GM10248 (cell line): ENCODE measurements around the gene SPDYE6.
A peak's percentile ranks its signal among the peaks of the same experiment; 100 is the strongest.
"Not testable (repeated sequence)": the region's sequence is repeated elsewhere in the genome, so short reads cannot be mapped to it uniquely, and the experiment has no call there.

Experiments used
- CTCF ChIA-PET: fragments of 300-600 bp; sonication (Branson Sonifier 250); formaldehyde crosslinking; extraction: SDS; loops from one replicate; lab custom pipeline; 2021; ENCODE audit warnings: antibody characterized with exemption; lab: Yijun Ruan, JAX
- POLR2A ChIA-PET: fragments of 350-650 bp; sonication (Branson Sonifier 250); formaldehyde crosslinking; extraction: SDS; loops from one replicate; lab custom pipeline; 2020; ENCODE audit warnings: antibody characterized with exemption; lab: Yijun Ruan, JAX
- DNase-seq: peaks from one replicate; pipeline ENCODE4 v3.0.0; 2012; ENCODE audit errors: extremely low spot score
- TF ChIP-seq, protein P1 (sequence below): IDR thresholded peaks from 2 replicates; pipeline ENCODE4 v1.5.1; 2012; ENCODE audit warnings: mild to moderate bottlenecking, low read depth; ENCODE audit errors: extremely low read depth, missing control alignments, control extremely low read depth

SPDYE6 gene

GRCh38 chr7:102387064-102387463 lies 30.8 kb upstream of the SPDYE6 start:
- DNase-seq, result no peak
- TF ChIP-seq, protein P1, sequence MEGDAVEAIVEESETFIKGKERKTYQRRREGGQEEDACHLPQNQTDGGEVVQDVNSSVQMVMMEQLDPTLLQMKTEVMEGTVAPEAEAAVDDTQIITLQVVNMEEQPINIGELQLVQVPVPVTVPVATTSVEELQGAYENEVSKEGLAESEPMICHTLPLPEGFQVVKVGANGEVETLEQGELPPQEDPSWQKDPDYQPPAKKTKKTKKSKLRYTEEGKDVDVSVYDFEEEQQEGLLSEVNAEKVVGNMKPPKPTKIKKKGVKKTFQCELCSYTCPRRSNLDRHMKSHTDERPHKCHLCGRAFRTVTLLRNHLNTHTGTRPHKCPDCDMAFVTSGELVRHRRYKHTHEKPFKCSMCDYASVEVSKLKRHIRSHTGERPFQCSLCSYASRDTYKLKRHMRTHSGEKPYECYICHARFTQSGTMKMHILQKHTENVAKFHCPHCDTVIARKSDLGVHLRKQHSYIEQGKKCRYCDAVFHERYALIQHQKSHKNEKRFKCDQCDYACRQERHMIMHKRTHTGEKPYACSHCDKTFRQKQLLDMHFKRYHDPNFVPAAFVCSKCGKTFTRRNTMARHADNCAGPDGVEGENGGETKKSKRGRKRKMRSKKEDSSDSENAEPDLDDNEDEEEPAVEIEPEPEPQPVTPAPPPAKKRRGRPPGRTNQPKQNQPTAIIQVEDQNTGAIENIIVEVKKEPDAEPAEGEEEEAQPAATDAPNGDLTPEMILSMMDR, result no peak
- CTCF ChIA-PET, result interaction anchor here (1.5 to 6.3 kb wide), 2 partner anchors 108 to 844 kb away, joined by 3 to 46 read pairs; no protein-coding TSS in a partner anchor
- POLR2A ChIA-PET, result no interaction called here

GRCh38 chr7:102381696-102382425 lies 25.6 kb upstream of the SPDYE6 start:
- DNase-seq, POLR2A ChIA-PET: not testable (repeated sequence)
- CTCF ChIA-PET, result interaction anchor here (1.4 kb wide), 1 partner anchor 8 kb away, joined by 3 read pairs; no protein-coding TSS in a partner anchor

- CTCF ChIA-PET, result interaction anchor here (1.4 kb wide), 1 partner anchor 9 kb away, joined by 3 read pairs; no protein-coding TSS in a partner anchor
- not testable (repeated sequence) for DNase-seq
- POLR2A ChIA-PET, result interaction anchor here (0.6 to 0.7 kb wide), 2 partner anchors 72 to 450 kb away, joined by 4 to 6 read pairs; no protein-coding TSS in a partner anchor
These were observed 24.6 kb upstream of the SPDYE6 start for GRCh38 chr7:102380837-102381236.

DNA sequence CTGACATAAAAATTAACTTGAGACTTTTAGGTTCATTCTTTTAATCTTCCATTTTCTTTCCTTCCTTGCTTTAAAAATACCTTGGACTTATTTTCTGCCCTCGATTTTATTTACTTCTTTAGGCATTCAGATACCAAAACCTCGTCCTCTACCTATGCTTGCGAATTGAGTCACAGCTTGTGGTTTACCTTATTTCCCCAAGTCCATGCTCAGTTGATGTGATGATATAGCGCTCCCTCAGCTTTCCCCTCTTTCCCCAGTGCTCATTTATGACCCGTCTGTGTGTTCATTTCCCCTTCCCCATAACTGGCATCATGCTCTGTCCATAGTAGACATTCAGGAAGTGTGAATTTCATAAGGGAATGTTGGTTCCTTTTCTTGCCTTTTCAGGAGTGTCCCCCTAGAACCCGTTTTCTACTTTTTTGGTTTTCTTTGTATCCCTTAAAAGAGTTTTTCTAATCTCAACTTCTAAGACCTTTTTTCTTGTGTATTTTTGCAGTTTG lies 20.8 kb upstream of the SPDYE6 start:
- no peak for DNase-seq
- TF ChIP-seq, protein P1, result no peak
- CTCF ChIA-PET, result no interaction called here
- POLR2A ChIA-PET, result no interaction called here

DNA sequence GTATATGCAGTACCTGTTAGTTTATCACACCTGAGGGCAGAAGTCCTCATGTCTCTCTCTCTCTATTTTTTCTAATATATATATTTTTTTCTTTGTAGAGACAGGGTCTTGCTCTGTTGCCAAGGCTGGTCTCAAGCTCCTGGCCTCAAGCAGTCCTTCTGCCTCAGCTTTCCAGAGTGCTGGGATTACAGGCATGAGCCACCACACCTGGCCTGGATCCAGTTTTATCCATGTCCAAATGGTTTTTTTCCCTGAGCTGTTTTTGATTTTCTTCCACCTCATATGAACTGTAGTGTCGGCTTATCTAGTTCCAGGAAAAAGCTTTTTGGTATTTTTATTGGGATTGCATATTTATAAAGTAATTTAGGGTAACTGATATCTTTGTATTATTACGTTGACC lies 16.6 kb upstream of the SPDYE6 start:
- CTCF ChIA-PET, DNase-seq, POLR2A ChIA-PET: not testable (repeated sequence)

DNA sequence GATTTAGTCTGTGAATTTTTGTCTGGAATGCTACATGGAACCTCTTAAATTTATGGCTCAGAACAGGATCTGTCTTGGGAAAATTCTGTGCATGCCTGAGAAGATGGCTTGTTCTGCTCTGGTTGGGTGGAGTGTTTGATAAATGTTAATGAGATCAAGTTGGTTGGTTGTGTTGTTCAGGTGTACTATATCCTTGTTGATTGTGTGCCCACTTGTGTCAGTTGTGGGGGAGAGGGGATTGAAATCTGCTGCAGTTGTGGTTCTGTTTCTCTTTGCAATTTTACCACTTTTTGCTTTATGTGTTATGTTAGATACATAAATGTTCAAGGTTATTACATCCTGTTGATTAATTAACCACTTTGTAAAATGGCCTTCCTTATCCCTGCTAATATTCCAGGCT lies 13.8 kb upstream of the SPDYE6 start:
- DNase-seq, POLR2A ChIA-PET, CTCF ChIA-PET: not testable (repeated sequence)

DNA sequence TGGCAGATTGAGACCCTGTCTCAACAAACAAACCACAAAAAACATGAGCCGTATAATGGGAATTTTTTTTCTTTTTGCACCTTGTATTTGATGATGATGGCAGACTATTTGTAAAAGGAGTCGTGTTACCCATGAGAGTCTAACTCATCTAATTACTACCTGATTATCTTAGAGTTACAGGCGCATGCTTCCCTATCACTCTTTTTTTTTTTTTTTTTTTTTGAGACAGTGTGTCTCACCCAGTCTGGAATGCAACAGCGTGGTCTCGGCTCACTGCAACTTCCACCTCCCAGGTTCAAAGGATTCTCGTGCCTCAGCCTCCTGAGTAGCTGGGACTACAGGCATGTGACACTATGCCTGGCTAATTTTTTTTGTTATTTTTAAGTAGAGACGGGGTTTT lies 9.1 kb upstream of the SPDYE6 start:
- DNase-seq, POLR2A ChIA-PET, CTCF ChIA-PET: not testable (repeated sequence)

- POLR2A ChIA-PET, DNase-seq: not testable (repeated sequence)
These were observed 8.2 kb upstream of the SPDYE6 start for GRCh38 chr7:102364394-102364886.

GRCh38 chr7:102363549-102364393 lies 7.5 kb upstream of the SPDYE6 start:
- ChIA-PET POLR2A (interaction anchor here (0.6 to 1.0 kb wide), 3 partner anchors 24 to 1475 kb away, joined by 3 to 4 read pairs (median 3); no protein-coding TSS in a partner anchor), CTCF (interaction anchor here (1.0 to 1.6 kb wide), 3 partner anchors 40 to 84 kb away, joined by 3 to 6 read pairs (median 3); no protein-coding TSS in a partner anchor)

More at GRCh38 chr7:102364394-102364886, 8.2 kb upstream of the SPDYE6 start:
- CTCF ChIA-PET, result not testable (repeated sequence)

GRCh38 chr7:102346983-102347382 lies 9.3 kb downstream of the SPDYE6 start:
- POLR2A ChIA-PET, CTCF ChIA-PET, DNase-seq: not testable (repeated sequence)

More at GRCh38 chr7:102363549-102364393, 7.5 kb upstream of the SPDYE6 start:
- DNase-seq, result peak; percentile 81

DNA sequence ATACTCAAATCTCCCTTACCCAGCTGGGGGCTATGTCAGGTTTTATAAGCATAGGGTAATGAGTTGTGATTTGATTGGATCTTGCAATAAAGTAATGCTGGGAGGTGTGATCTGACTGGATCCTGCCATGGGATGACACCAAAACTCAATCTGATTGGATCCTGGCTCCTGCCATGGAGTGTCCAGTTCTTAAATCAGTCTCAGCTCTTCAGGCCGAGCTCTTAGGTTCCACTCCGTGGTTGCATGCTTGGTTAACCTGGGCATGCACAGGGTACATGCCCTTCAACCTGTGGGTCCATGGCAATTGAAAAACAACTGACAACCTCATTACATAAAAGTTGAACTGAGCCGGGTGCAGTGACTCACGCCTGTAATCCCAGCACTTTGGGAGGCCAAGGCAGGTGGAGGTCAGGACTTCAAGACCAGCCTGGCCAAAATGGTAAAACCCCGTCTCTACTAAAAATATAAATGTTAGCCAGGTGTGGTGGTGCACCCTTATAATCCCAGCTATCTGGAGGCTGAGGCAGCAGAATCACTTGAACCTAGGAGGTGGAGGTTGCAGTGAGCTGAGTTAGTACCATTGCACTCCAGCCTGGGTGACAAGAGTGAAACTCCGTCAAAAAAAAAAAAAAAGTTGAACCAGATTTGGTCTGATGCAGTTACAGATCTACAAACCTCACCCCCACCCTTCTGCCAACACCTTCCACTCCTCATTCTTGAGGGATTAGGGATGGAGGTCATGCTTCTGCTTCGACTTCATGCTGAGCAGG lies 15.5 kb downstream of the SPDYE6 start:
- CTCF ChIA-PET, POLR2A ChIA-PET, DNase-seq: not testable (repeated sequence)

DNA sequence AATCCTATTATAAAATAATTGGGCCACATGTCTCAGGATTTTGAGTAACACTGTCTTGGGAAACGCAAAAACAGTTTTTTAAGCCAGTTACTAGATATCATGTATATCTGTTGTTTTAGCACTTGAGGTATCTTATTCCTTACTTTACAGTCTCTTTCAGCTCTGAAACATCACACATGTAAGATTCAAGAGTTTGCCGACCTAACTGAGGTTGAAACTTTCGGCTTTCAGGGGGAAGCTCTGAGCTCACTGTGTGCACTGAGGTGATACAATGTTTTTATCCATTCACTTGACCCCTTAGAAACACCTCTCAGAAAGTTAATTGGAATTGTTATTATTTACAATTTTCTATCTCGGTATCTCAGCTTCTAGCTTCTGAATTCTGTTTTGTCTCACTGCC lies 18.8 kb downstream of the SPDYE6 start:
- CTCF ChIA-PET, DNase-seq: not testable (repeated sequence)
- POLR2A ChIA-PET, result interaction anchor here (0.6 kb wide), 1 partner anchor 16 kb away, joined by 3 read pairs; no protein-coding TSS in a partner anchor

- POLR2A ChIA-PET, result interaction anchor here (0.6 kb wide), 1 partner anchor 16 kb away, joined by 3 read pairs; no protein-coding TSS in a partner anchor
- CTCF ChIA-PET, DNase-seq: not testable (repeated sequence)
These were observed 19.2 kb downstream of the SPDYE6 start for GRCh38 chr7:102337002-102337401.

GRCh38 chr7:102335574-102335973 lies 20.7 kb downstream of the SPDYE6 start:
- DNase-seq, POLR2A ChIA-PET: not testable (repeated sequence)
- CTCF ChIA-PET, result interaction anchor here (1.1 kb wide), 1 partner anchor 17 kb away, joined by 4 read pairs; no protein-coding TSS in a partner anchor
